HepG2 (cell line): ENCODE measurements around the gene NEK6. TPM values are rescaled to one million over a fixed set of nuclear protein-coding genes. Genes with fewer than 3 reads are reported as not detected.
A peak's percentile ranks its signal among the peaks of the same experiment; 100 is the strongest.

Source experiments
- CEBPG ChIP-seq: IDR thresholded peaks from 2 replicates; pipeline ENCODE4 v1.6.1; 2016
- ETV6 ChIP-seq: sonication (generic); formaldehyde crosslinking; conservative IDR thresholded peaks from 2 replicates; pipeline ENCODE4 v1.4.0; 2020; ENCODE audit warnings: missing genetic modification reagents
- HDAC2 ChIP-seq: sonication (generic); formaldehyde crosslinking; IDR thresholded peaks from 2 replicates; pipeline ENCODE4 v1.4.0; 2020; ENCODE audit warnings: missing genetic modification reagents
- KDM1A ChIP-seq: IDR thresholded peaks from 2 replicates; pipeline ENCODE4 v1.6.1; 2016; ENCODE audit warnings: missing compliant biosample characterization
- RARG ChIP-seq: sonication (generic); formaldehyde crosslinking; IDR thresholded peaks from 2 replicates; pipeline ENCODE4 v1.4.0; 2020; ENCODE audit warnings: low read depth, mild to moderate bottlenecking, missing genetic modification reagents
- ZBTB20 ChIP-seq: sonication (generic); formaldehyde crosslinking; IDR thresholded peaks from 2 replicates; pipeline ENCODE4 v1.8.1; 2023; ENCODE audit warnings: missing genetic modification reagents, low read depth, mild to moderate bottlenecking, borderline replicate concordance
- ZNF333 ChIP-seq: sonication (generic); formaldehyde crosslinking; IDR thresholded peaks from 2 replicates; pipeline ENCODE4 v1.4.0; 2020; ENCODE audit warnings: mild to moderate bottlenecking, missing genetic modification reagents, borderline replicate concordance
- ZNF768 ChIP-seq: sonication (generic); formaldehyde crosslinking; IDR thresholded peaks from 2 replicates; pipeline ENCODE4 v1.4.0; 2020; ENCODE audit warnings: missing genetic modification reagents
- ZNF878 ChIP-seq: sonication (generic); formaldehyde crosslinking; IDR thresholded peaks from 2 replicates; pipeline ENCODE4 v1.8.1; 2023; ENCODE audit warnings: mild to moderate bottlenecking, missing genetic modification reagents, moderate library complexity
- polyA plus RNA-seq, 8 experiments: library from polyadenylated mRNA; depleted of rRNA in 3 of 8; stranded (reverse) in 7 of 8; unstranded in 1 of 8; fragments of >200 nt; fragmentation: Illumina TruSeq in 4 of 8; extraction: Trizol in 4 of 8; gene quantifications; 2 replicates each; pipeline versions ENCODE4 v1.2.1 to v1.2.3, GENCODE V29; 2011 to 2016; ENCODE audit warnings: low read depth in 4 of 8, missing spikeins in 1 of 8, mixed read lengths in 1 of 8; ENCODE audit not compliant: insufficient read depth in 1 of 8
- total RNA-seq, 5 experiments: library from RNA; depleted of rRNA; stranded (reverse); fragments of >200 nt; fragmentation: Illumina TruSeq; extraction: Trizol; gene quantifications; 2 replicates each; pipeline ENCODE4 v1.2.3, GENCODE V29; 2016; ENCODE audit warnings: low read depth in 1 of 5
- TF ChIP-seq, protein P1 (sequence below): IDR thresholded peaks from 2 replicates; pipeline ENCODE4 v1.6.1; 2016; ENCODE audit warnings: low read depth, missing genetic modification reagents, missing compliant biosample characterization
- TF ChIP-seq, protein P2 (sequence below): sonication (generic); formaldehyde crosslinking; IDR thresholded peaks from 2 replicates; pipeline ENCODE4 v1.9.0; 2021; ENCODE audit warnings: mild to moderate bottlenecking, missing genetic modification reagents
- TF ChIP-seq, protein P3 (sequence below): IDR thresholded peaks from 2 replicates; pipeline ENCODE4 v1.4.0; 2020; ENCODE audit warnings: mild to moderate bottlenecking, missing genetic modification reagents

NEK6 gene
- total and polyA plus RNA-seq, 2 of the 13 experiments (the other 11 are each of a cell fraction or from before 2014, with no cell fraction given) = 30.4 to 119 TPM

GRCh38 chr9:124370896-124371582, 113.3 kb downstream of the NEK6 start (continued):
- TF ChIP-seq, protein P1, sequence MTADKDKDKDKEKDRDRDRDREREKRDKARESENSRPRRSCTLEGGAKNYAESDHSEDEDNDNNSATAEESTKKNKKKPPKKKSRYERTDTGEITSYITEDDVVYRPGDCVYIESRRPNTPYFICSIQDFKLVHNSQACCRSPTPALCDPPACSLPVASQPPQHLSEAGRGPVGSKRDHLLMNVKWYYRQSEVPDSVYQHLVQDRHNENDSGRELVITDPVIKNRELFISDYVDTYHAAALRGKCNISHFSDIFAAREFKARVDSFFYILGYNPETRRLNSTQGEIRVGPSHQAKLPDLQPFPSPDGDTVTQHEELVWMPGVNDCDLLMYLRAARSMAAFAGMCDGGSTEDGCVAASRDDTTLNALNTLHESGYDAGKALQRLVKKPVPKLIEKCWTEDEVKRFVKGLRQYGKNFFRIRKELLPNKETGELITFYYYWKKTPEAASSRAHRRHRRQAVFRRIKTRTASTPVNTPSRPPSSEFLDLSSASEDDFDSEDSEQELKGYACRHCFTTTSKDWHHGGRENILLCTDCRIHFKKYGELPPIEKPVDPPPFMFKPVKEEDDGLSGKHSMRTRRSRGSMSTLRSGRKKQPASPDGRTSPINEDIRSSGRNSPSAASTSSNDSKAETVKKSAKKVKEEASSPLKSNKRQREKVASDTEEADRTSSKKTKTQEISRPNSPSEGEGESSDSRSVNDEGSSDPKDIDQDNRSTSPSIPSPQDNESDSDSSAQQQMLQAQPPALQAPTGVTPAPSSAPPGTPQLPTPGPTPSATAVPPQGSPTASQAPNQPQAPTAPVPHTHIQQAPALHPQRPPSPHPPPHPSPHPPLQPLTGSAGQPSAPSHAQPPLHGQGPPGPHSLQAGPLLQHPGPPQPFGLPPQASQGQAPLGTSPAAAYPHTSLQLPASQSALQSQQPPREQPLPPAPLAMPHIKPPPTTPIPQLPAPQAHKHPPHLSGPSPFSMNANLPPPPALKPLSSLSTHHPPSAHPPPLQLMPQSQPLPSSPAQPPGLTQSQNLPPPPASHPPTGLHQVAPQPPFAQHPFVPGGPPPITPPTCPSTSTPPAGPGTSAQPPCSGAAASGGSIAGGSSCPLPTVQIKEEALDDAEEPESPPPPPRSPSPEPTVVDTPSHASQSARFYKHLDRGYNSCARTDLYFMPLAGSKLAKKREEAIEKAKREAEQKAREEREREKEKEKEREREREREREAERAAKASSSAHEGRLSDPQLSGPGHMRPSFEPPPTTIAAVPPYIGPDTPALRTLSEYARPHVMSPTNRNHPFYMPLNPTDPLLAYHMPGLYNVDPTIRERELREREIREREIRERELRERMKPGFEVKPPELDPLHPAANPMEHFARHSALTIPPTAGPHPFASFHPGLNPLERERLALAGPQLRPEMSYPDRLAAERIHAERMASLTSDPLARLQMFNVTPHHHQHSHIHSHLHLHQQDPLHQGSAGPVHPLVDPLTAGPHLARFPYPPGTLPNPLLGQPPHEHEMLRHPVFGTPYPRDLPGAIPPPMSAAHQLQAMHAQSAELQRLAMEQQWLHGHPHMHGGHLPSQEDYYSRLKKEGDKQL (CRISPR knock-in tag) = no peak
- TF ChIP-seq ZNF333 = no peak
- TF ChIP-seq ZBTB20 (CRISPR knock-in tag) = no peak
- TF ChIP-seq ZNF768 = no peak
- TF ChIP-seq RARG (CRISPR knock-in tag) = no peak
- TF ChIP-seq HDAC2 (CRISPR knock-in tag) = 0 out of 2 replicates have a peak, but pooled peaks have one; percentile 17
- no peak for TF ChIP-seq ETV6 (CRISPR knock-in tag)
- TF ChIP-seq, protein P2, sequence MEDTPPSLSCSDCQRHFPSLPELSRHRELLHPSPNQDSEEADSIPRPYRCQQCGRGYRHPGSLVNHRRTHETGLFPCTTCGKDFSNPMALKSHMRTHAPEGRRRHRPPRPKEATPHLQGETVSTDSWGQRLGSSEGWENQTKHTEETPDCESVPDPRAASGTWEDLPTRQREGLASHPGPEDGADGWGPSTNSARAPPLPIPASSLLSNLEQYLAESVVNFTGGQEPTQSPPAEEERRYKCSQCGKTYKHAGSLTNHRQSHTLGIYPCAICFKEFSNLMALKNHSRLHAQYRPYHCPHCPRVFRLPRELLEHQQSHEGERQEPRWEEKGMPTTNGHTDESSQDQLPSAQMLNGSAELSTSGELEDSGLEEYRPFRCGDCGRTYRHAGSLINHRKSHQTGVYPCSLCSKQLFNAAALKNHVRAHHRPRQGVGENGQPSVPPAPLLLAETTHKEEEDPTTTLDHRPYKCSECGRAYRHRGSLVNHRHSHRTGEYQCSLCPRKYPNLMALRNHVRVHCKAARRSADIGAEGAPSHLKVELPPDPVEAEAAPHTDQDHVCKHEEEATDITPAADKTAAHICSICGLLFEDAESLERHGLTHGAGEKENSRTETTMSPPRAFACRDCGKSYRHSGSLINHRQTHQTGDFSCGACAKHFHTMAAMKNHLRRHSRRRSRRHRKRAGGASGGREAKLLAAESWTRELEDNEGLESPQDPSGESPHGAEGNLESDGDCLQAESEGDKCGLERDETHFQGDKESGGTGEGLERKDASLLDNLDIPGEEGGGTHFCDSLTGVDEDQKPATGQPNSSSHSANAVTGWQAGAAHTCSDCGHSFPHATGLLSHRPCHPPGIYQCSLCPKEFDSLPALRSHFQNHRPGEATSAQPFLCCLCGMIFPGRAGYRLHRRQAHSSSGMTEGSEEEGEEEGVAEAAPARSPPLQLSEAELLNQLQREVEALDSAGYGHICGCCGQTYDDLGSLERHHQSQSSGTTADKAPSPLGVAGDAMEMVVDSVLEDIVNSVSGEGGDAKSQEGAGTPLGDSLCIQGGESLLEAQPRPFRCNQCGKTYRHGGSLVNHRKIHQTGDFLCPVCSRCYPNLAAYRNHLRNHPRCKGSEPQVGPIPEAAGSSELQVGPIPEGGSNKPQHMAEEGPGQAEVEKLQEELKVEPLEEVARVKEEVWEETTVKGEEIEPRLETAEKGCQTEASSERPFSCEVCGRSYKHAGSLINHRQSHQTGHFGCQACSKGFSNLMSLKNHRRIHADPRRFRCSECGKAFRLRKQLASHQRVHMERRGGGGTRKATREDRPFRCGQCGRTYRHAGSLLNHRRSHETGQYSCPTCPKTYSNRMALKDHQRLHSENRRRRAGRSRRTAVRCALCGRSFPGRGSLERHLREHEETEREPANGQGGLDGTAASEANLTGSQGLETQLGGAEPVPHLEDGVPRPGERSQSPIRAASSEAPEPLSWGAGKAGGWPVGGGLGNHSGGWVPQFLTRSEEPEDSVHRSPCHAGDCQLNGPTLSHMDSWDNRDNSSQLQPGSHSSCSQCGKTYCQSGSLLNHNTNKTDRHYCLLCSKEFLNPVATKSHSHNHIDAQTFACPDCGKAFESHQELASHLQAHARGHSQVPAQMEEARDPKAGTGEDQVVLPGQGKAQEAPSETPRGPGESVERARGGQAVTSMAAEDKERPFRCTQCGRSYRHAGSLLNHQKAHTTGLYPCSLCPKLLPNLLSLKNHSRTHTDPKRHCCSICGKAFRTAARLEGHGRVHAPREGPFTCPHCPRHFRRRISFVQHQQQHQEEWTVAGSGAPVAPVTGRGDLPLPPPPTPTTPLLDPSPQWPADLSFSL (CRISPR knock-in tag) = no peak
- no peak for TF ChIP-seq KDM1A (CRISPR knock-in tag)
- TF ChIP-seq CEBPG = peak; percentile 76
- TF ChIP-seq, protein P3, sequence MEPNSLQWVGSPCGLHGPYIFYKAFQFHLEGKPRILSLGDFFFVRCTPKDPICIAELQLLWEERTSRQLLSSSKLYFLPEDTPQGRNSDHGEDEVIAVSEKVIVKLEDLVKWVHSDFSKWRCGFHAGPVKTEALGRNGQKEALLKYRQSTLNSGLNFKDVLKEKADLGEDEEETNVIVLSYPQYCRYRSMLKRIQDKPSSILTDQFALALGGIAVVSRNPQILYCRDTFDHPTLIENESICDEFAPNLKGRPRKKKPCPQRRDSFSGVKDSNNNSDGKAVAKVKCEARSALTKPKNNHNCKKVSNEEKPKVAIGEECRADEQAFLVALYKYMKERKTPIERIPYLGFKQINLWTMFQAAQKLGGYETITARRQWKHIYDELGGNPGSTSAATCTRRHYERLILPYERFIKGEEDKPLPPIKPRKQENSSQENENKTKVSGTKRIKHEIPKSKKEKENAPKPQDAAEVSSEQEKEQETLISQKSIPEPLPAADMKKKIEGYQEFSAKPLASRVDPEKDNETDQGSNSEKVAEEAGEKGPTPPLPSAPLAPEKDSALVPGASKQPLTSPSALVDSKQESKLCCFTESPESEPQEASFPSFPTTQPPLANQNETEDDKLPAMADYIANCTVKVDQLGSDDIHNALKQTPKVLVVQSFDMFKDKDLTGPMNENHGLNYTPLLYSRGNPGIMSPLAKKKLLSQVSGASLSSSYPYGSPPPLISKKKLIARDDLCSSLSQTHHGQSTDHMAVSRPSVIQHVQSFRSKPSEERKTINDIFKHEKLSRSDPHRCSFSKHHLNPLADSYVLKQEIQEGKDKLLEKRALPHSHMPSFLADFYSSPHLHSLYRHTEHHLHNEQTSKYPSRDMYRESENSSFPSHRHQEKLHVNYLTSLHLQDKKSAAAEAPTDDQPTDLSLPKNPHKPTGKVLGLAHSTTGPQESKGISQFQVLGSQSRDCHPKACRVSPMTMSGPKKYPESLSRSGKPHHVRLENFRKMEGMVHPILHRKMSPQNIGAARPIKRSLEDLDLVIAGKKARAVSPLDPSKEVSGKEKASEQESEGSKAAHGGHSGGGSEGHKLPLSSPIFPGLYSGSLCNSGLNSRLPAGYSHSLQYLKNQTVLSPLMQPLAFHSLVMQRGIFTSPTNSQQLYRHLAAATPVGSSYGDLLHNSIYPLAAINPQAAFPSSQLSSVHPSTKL (CRISPR knock-in tag) = peak; percentile 33; the same call in 1 of the 2 replicates
- no peak for TF ChIP-seq ZNF878
